Subcutaneous abdominal adipose tissue (tissue), 5 donors: Measurements from ENCODE around the gene ANKZF1.

ENCODE experiments used
- H3K27ac ChIP-seq: one replicate; pipeline ENCODE4 v1.7.0; 2013; ENCODE audit warnings: low read depth, mild to moderate bottlenecking, inconsistent platforms, low read length, moderate library complexity
- H3K27me3 ChIP-seq, 5 donors: one replicate each; pipeline ENCODE4 v1.7.0; 2013; ENCODE audit warnings: low read length in 5 of 5, inconsistent platforms in 1 of 5; ENCODE audit not compliant: control insufficient read depth in 5 of 5, insufficient read depth in 4 of 5
- H3K36me3 ChIP-seq, 5 donors: one replicate each; pipeline ENCODE4 v1.7.0; 2013; ENCODE audit warnings: low read length in 5 of 5; ENCODE audit not compliant: control insufficient read depth in 5 of 5, insufficient read depth in 5 of 5
- H3K4me1 ChIP-seq, 5 donors: one replicate each; pipeline ENCODE4 v1.7.0; 2013; ENCODE audit warnings: low read length in 5 of 5, mild to moderate bottlenecking in 3 of 5, moderate library complexity in 1 of 5; ENCODE audit not compliant: control insufficient read depth in 5 of 5, insufficient read depth in 5 of 5
- H3K4me3 ChIP-seq, 5 donors: one replicate each; pipeline ENCODE4 v1.7.0; 2013; ENCODE audit warnings: low read length in 5 of 5, low read depth in 1 of 5
- H3K9ac ChIP-seq, 5 donors: one replicate each; pipeline ENCODE4 v1.7.0; 2013; ENCODE audit warnings: low read length in 5 of 5, mild to moderate bottlenecking in 4 of 5, moderate library complexity in 3 of 5
- H3K9me3 ChIP-seq, 5 donors: one replicate each; pipeline ENCODE4 v1.7.0; 2013; ENCODE audit warnings: low read length in 5 of 5; ENCODE audit not compliant: control insufficient read depth in 5 of 5
- donor health status: healthy.
- donor health status: healthy.
- donor health status: healthy.
- donor health status: healthy.
- donor health status: healthy.

The ANKZF1 gene

DNA sequence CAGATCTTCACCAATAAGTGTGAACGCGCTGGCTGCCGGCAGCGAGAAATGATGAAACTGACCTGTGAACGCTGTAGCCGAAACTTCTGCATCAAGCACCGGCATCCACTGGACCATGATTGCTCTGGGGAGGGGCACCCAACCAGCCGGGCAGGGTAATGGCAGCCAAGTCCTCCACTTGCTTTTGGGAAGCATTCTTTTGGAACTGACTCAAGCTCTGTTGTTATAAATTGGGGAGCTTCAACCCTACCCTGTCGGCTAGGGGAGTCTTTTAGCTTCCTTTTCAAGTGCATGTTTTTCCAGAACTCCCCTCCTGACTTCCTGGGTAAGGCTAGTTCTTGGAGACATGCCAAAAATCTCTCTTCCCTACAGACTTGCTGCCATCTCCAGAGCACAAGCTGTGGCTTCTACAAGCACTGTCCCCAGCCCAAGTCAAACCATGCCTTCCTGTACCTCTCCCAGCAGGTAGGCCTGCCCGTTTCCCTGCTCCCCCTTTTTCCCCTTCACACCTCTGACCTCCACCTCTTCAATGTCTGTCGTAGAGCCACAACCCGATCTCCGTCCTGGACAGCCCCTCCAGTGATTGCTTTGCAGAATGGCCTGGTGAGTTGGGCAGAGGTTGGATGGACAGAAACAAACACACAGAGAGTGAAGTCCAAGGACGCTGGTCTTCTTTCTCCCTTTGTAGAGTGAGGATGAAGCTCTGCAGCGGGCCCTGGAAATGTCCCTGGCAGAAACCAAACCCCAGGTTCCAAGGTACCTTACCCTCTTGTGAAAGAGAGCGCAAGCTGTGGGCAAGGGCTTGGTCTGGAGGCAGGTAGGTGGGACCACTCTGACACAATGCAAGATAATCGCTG is 21.5 kb upstream of the ANKZF1 start:
- Histone ChIP-seq H3K4me1 (peaks cover 9 to 23% (median 22%) of the 10 kb centered on the region in 5 donors), H3K9ac (peak overlapping the region in 2 of 5 donors; percentile 57 to 73), H3K36me3 (peaks cover 0 to 44% (median 41%) of the 10 kb centered on the region in 5 donors), H3K27me3 (no peaks in the 10 kb centered on the region), H3K9me3 (no peaks in the 10 kb centered on the region), H3K4me3 (peak overlapping the region in 3 of 5 donors; percentile 79 to 86 (median 81)), H3K27ac (peak overlapping the region; percentile 78)

DNA sequence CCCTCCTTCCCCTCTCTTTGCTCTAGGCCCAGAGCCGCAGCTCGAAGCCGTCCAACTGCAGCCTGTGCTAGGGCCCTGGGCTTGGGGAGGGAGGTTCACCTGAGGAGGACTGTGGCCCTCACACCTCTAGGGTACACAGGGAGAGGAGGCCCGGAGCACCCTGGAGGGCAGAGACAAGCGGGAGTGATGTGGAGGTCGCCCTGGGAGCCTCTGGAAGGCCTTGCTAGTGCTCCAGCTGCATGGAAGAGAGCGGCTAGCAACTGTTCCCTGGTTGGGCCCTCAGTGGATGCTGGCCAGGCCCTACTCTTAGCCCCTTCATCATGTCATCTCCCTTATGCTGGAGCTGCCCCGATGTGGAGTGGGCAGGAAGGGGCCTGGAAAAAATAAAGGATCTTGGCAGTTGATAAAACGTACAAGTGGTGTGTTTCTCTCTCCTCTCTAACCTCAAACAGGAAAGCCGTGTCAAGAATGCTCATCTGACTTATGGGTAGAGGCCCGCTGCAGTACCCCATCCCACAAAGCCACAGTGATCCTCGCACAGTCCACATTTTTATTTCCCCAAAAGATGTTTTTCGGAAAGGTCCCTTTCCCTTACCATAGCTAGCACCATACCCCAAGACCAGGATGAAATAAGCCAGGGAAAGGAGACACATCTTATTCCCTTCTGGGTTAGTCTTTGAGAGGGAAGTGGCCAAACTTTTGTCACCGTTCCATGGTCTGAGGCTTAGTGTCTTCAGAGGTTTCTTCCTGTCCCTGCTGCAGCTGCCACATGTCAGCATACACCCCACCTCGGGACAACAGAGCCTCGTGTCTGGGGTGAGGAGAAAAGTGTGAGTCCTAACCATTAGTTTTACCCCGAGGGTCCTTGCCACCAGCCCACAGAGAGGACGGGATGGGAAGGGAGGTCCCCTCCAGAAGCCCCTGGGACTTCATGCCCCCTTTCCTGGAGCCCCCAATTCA is 20.1 kb upstream of the ANKZF1 start:
- H3K36me3 ChIP-seq = peaks cover 0 to 58% (median 54%) of the 10 kb centered on the region in 5 donors
- peak overlapping the region in 1 of 5 donors; percentile 19 for H3K9ac ChIP-seq
- no peak overlapping the region for H3K27ac ChIP-seq
- peaks cover 9 to 23% (median 22%) of the 10 kb centered on the region in 5 donors for H3K4me1 ChIP-seq
- H3K4me3 ChIP-seq = no peak overlapping the region
- H3K9me3 ChIP-seq = no peaks in the 10 kb centered on the region
- no peaks in the 10 kb centered on the region for H3K27me3 ChIP-seq

DNA sequence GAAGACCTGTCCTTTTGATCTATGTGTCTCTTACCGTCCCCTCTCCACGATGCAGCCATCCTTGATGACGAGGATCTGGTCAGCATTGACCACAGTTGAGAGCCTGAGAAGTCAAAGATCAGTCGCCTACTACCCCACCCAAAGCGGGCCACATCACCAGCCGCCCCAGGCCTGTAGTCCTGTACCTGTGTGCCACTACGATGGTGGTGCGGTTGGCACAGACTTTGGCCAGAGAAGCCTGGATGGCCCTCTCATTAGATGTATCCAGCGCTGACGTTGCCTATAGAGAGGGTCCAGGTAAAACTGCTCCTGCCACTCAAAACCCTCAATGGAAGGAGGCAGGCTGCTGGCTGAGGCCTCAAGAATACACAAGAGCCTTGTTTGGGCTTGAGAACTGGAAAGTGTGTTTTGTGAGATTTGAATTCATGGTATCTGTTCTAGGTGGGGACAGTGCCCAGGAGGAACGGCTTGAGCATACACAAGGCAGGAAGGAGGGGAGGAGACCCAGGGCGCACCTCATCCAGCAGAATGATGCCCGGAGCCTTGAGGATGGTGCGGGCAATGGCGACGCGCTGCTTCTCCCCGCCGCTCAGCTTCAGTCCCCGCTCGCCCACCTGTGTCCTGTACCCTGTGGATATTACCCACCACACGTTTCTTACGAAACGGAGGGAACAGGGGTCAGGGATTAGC is 19.3 kb upstream of the ANKZF1 start:
- Histone ChIP-seq H3K9me3 (no peaks in the 10 kb centered on the region), H3K4me1 (peaks cover 9 to 23% (median 22%) of the 10 kb centered on the region in 5 donors), H3K27me3 (no peaks in the 10 kb centered on the region), H3K9ac (no peak overlapping the region), H3K36me3 (peaks cover 0 to 66% (median 60%) of the 10 kb centered on the region in 5 donors), H3K4me3 (no peak overlapping the region), H3K27ac (no peak overlapping the region)

DNA sequence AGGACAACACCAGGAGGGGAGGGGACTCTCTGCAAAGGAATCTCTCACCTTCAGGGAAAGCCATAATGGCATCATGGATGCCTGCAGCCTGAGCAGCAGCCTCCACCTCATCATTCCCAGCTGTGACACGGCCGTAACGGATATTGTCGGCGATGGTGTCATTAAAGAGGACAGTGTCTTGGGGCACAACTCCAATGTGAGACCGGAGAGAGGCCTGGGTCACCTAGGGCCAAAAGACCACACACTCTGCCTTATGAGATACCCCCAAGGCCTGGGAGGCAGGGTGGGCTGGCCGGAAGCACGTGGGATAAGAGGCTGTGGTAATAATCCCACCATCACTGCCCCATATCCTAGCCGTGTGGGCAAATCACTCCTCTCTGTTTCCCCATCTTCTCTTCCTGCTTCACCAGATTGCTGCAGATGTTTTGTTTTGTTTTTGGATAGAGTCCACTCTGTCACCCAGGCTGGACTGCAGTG is 18.7 kb upstream of the ANKZF1 start:
- H3K27ac ChIP-seq = no peak overlapping the region
- no peak overlapping the region for H3K9ac ChIP-seq
- no peaks in the 10 kb centered on the region for H3K27me3 ChIP-seq
- H3K4me3 ChIP-seq = no peak overlapping the region
- H3K9me3 ChIP-seq = no peaks in the 10 kb centered on the region
- H3K4me1 ChIP-seq = peaks cover 9 to 21% (median 20%) of the 10 kb centered on the region in 5 donors
- H3K36me3 ChIP-seq = peaks cover 0 to 72% (median 61%) of the 10 kb centered on the region in 5 donors

DNA sequence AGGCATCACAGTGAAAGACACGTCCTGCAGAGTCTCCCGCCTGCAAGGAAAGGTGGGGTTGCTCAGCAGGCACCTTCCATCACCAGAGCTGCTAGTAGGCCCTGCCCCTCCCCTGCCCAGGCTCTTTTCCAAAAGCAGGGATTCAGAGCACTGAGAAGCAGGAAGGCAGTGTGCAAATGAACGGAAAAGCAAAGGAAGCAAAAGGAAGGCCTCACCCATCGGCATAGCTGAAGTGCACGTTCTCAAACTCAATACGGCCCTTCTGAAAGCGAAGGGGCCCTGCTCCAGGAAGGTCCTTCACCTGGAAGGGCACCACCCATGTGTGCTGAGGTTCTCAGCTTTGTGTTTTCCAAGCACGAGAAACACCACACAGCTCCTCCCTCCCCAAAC is 16.6 kb upstream of the ANKZF1 start:
- Histone ChIP-seq H3K27me3 (no peaks in the 10 kb centered on the region), H3K9me3 (no peaks in the 10 kb centered on the region), H3K4me3 (no peak overlapping the region), H3K27ac (no peak overlapping the region), H3K9ac (no peak overlapping the region), H3K36me3 (peaks cover 0 to 72% (median 64%) of the 10 kb centered on the region in 5 donors), H3K4me1 (peaks cover 0 to 24% (median 22%) of the 10 kb centered on the region in 5 donors)

DNA sequence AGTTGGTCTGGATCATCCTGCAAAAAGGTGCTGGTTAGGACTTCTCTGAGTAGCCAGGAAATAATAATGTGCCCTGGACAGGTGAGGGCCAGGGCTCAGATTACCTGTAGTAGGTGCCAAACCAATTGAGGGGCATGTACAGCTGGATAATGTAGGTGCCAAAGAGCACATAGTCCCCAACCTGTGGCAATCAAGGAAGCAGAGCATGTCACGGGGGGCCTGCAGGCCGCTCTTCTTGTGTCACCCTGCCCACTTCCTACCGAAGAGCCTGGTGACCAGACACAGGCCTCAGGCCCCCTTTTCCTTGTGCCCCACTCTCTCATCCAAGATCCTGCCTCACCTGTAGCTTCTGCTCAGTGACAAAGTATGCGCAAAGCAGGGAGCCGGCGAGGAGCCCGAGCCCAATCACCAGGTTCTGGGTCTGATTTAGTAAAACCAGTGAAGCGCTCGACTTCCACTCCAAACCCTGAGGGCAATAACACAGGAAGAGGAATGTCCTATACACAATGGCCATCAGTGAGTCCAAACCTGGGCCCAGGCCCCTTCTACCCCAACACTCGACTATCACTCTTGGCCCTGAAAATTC is 16.0 kb upstream of the ANKZF1 start:
- Histone ChIP-seq H3K4me3 (no peak overlapping the region), H3K9me3 (no peaks in the 10 kb centered on the region)

DNA sequence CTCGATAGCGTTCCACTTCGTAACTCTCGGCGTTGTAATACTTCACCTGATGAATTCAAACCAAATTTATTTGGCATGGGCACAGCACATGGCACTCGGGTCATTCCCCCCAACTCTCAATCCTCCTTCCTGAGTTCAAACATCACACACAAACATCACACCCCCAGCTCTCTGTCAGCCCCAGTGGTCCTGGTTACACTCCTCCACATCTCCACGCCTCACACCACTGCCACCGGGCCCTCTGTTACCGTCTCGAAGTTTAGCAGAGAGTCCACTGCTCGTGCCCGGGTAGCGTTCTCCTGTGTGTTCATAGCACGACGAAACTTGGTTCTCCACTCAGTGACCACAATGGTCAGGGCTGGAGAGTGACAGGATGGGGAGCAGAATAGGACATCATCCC is 15.5 kb upstream of the ANKZF1 start:
- H3K9ac ChIP-seq = no peak overlapping the region
- H3K36me3 ChIP-seq = peaks cover 0 to 61% (median 53%) of the 10 kb centered on the region in 5 donors
- H3K27ac ChIP-seq = no peak overlapping the region
- no peaks in the 10 kb centered on the region for H3K27me3 ChIP-seq
- no peak overlapping the region for H3K4me3 ChIP-seq
- H3K9me3 ChIP-seq = no peaks in the 10 kb centered on the region
- peaks cover 0 to 32% (median 28%) of the 10 kb centered on the region in 5 donors for H3K4me1 ChIP-seq

More for the DNA sequence above, 16.0 kb upstream of the ANKZF1 start:
- no peak overlapping the region for H3K27ac ChIP-seq
- H3K9ac ChIP-seq = no peak overlapping the region
- H3K36me3 ChIP-seq = peaks cover 0 to 67% (median 59%) of the 10 kb centered on the region in 5 donors
- peaks cover 0 to 27% (median 23%) of the 10 kb centered on the region in 5 donors for H3K4me1 ChIP-seq
- no peaks in the 10 kb centered on the region for H3K27me3 ChIP-seq

DNA sequence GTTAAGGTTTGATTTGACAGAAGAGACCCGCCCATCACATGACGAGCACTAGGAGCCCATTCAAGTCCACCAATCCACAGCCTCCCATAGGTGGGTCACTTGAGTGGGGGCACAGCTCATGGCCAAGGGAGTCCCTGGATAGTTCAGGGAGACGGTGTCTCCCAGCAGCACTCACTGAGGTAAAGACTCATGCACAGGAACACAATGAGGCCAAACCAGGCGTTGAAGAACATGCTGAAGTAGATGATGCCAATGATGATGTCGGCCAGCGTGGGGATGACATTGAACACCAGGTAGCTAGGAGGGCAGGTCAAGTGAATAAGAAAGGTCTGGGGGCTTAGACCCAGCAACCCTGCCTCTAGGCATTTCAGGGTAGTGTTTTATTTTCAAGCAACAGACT is 14.8 kb upstream of the ANKZF1 start:
- peaks cover 2 to 37% (median 34%) of the 10 kb centered on the region in 5 donors for H3K4me1 ChIP-seq
- no peak overlapping the region for H3K9ac ChIP-seq
- H3K4me3 ChIP-seq = no peak overlapping the region
- no peaks in the 10 kb centered on the region for H3K27me3 ChIP-seq
- H3K36me3 ChIP-seq = peaks cover 0 to 57% (median 48%) of the 10 kb centered on the region in 5 donors
- no peaks in the 10 kb centered on the region for H3K9me3 ChIP-seq
- H3K27ac ChIP-seq = no peak overlapping the region

DNA sequence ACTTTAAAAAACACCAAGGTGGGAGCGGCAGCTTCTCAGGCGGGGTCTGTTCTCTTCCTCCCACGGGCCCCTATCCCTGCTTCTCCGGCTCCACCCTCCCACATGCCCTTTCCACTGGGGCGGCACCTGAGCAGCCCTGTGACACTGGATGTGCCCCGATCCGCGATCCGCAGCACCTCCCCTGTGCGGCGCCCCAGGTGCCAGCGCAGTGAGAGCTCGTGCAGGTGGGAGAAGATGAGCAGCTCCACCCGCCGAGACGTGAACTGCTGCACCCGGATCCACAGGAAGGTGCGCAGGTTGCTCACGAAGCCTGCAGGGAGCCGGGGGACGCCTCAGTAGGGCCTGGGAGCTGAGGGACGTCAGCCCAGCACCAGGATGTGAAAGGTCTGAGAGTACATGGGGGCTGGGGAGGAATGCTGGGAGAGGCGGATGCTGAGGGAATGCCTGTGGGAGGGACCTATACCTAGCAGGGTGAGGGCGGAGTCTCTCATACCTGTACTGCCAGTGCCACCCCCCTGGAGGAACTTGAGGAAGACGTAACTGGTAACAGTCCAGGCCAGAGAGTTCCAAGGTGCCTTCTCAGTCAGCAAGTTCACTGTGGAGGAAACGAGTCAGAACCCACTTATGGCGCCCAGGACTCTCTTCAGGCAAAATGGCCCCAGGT is 13.6 kb upstream of the ANKZF1 start:
- Histone ChIP-seq H3K27me3 (no peaks in the 10 kb centered on the region), H3K9me3 (no peaks in the 10 kb centered on the region), H3K4me1 (peaks cover 2 to 38% (median 37%) of the 10 kb centered on the region in 5 donors), H3K36me3 (peaks cover 0 to 57% (median 49%) of the 10 kb centered on the region in 5 donors), H3K9ac (no peak overlapping the region), H3K4me3 (no peak overlapping the region), H3K27ac (no peak overlapping the region)
